HepG2 (cell line): ENCODE results near the gene GALNT18. TPM values are rescaled to one million over a fixed set of nuclear protein-coding genes. Genes with fewer than 3 reads are reported as not detected.

ENCODE experiments used
- ATAC-seq: fragments of 200-7000 bp; cut with Tn5 transposase; 3 replicates; pipeline ENCODE4 v1.9.1; 2020; ENCODE audit warnings: mild to moderate bottlenecking, moderate library complexity
- BruUV-seq: library from RNA; stranded (reverse); fragments of 400-500 nt; replicated peaks from 2 replicates; lab custom pipeline; 2021; lab: Mats Ljungman, UMichigan
- CTCF ChIA-PET: fragments of 300-600 bp; formaldehyde crosslinking; extraction: SDS; loops from one replicate; lab custom pipeline; 2021; ENCODE audit warnings: low total read pairs, inconsistent platforms, low intra/inter-chr PET ratio; lab: Yijun Ruan, JAX
- POLR2A ChIA-PET: fragments of 350-600 bp; sonication (Branson Sonifier 250); formaldehyde crosslinking; loops from one replicate; lab custom pipeline; 2020; ENCODE audit warnings: antibody characterized with exemption, inconsistent platforms; lab: Yijun Ruan, JAX
- DNase-seq: peaks from one replicate; pipeline ENCODE4 v3.0.0-alpha.2; 2015; ENCODE audit warnings: low spot score
- FAIRE-seq: peaks from 3 replicates; lab custom pipeline; 2011; peaks lifted over from hg19 to GRCh38; lab: Jason Lieb, UNC
- H2AFZ ChIP-seq: one replicate; pipeline ENCODE4 v1.6.1; 2011; ENCODE audit warnings: low read length, inconsistent platforms
- H3K27ac ChIP-seq: fragments of 300-600 bp; 3 replicates; pipeline ENCODE4 v1.8.0; 2011; ENCODE audit warnings: mixed run types, mild to moderate bottlenecking, mixed read lengths, low read length, inconsistent platforms; ENCODE audit not compliant: insufficient read depth; ENCODE audit errors: extremely low read length
- H3K27me3 ChIP-seq, 2 experiments: fragments of 200-600 bp in 1 of 2; 2 replicates in 1 of 2; 3 replicates in 1 of 2; pipeline versions ENCODE4 v1.6.0 to v1.8.0; 2011; ENCODE audit warnings: low read length in 2 of 2, mild to moderate bottlenecking in 2 of 2, moderate library complexity in 2 of 2, inconsistent platforms in 1 of 2; ENCODE audit not compliant: insufficient read depth in 2 of 2, control insufficient read depth in 1 of 2
- H3K36me3 ChIP-seq, 2 experiments: fragments of 200-600 bp in 1 of 2; replicated peaks in 1 of 2; 2 replicates in 1 of 2; 3 replicates in 1 of 2; pipeline versions ENCODE4 v1.5.1 to v1.8.0; 2011; ENCODE audit warnings: low read length in 2 of 2, inconsistent platforms in 1 of 2; ENCODE audit not compliant: insufficient read depth in 2 of 2, control insufficient read depth in 1 of 2
- H3K4me1 ChIP-seq: 2 replicates; pipeline ENCODE4 v1.5.1; 2012; ENCODE audit warnings: low read length, inconsistent platforms; ENCODE audit not compliant: insufficient read depth
- H3K4me2 ChIP-seq: 2 replicates; pipeline ENCODE4 v1.6.0; 2011; ENCODE audit warnings: low read depth, low read length, inconsistent platforms
- H3K4me3 ChIP-seq, 3 experiments: fragments of 200-600 bp in 1 of 3; sonication (generic), shearing (Covaris generic) in 1 of 3; replicated peaks in 1 of 3; 2 replicates each; pipeline ENCODE4 v1.5.1; 2011 to 2016; ENCODE audit warnings: low read length in 3 of 3, inconsistent platforms in 2 of 3, low read depth in 2 of 3, mild to moderate bottlenecking in 2 of 3, control low read depth in 1 of 3, mixed read lengths in 1 of 3; ENCODE audit not compliant: insufficient read depth in 1 of 3
- H3K79me2 ChIP-seq: one replicate; pipeline ENCODE4 v1.6.1; 2011; ENCODE audit warnings: low read length, inconsistent platforms; ENCODE audit not compliant: insufficient read depth
- H3K9ac ChIP-seq: 2 replicates; pipeline ENCODE4 v1.6.0; 2011; ENCODE audit warnings: mild to moderate bottlenecking, low read depth, low read length, inconsistent platforms; ENCODE audit not compliant: insufficient read depth
- H3K9me3 ChIP-seq: 2 replicates; pipeline ENCODE4 v1.5.1; 2012; ENCODE audit warnings: mild to moderate bottlenecking, low read length
- H4K20me1 ChIP-seq: 2 replicates; pipeline ENCODE4 v1.6.0; 2011; ENCODE audit warnings: inconsistent platforms, mild to moderate bottlenecking, low read length, moderate library complexity; ENCODE audit not compliant: insufficient read depth
- E2F5 ChIP-seq: sonication (generic); formaldehyde crosslinking; conservative IDR thresholded peaks from 2 replicates; pipeline ENCODE4 v1.4.0; 2020; ENCODE audit warnings: missing genetic modification reagents
- EP300 ChIP-seq, 3 experiments: sonication (generic) in 1 of 3; formaldehyde crosslinking in 1 of 3; IDR thresholded peaks; 2 replicates each; pipeline versions ENCODE4 v1.5.1 to v1.6.1; 2011 to 2020; ENCODE audit warnings: low read depth in 2 of 3, low read length in 2 of 3, borderline replicate concordance in 1 of 3, improper control_type of control experiment in 1 of 3, mild to moderate bottlenecking in 1 of 3, missing genetic modification reagents in 1 of 3, moderate library complexity in 1 of 3
- HIVEP1 ChIP-seq: sonication (generic); formaldehyde crosslinking; IDR thresholded peaks from 2 replicates; pipeline ENCODE4 v1.4.0; 2020; ENCODE audit warnings: mild to moderate bottlenecking, missing genetic modification reagents
- HOXA9 ChIP-seq: sonication (generic); formaldehyde crosslinking; IDR thresholded peaks from 2 replicates; pipeline ENCODE4 v1.8.1; 2022; ENCODE audit warnings: missing genetic modification reagents, mild to moderate bottlenecking, moderate library complexity, borderline replicate concordance
- ISL2 ChIP-seq: sonication (generic); formaldehyde crosslinking; IDR thresholded peaks from 2 replicates; pipeline ENCODE4 v1.5.0; 2020; ENCODE audit warnings: missing genetic modification reagents
- MBD4 ChIP-seq: IDR thresholded peaks from 2 replicates; pipeline ENCODE4 v1.6.1; 2012; ENCODE audit warnings: low read length, inconsistent platforms, borderline replicate concordance
- REST ChIP-seq, 2 experiments: IDR thresholded peaks; 2 replicates each; pipeline ENCODE4 v1.6.1; 2011 to 2012; ENCODE audit warnings: low read length in 2 of 2, borderline replicate concordance in 1 of 2, low read depth in 1 of 2, mild to moderate bottlenecking in 1 of 2, moderate library complexity in 1 of 2
- REXO4 ChIP-seq: sonication (generic); formaldehyde crosslinking; IDR thresholded peaks from 2 replicates; pipeline ENCODE4 v1.8.0; 2022; ENCODE audit warnings: missing genetic modification reagents, mild to moderate bottlenecking, borderline replicate concordance
- SP2 ChIP-seq: sonication (generic); formaldehyde crosslinking; IDR thresholded peaks from 2 replicates; pipeline ENCODE4 v1.5.1; 2020; ENCODE audit warnings: mild to moderate bottlenecking, missing genetic modification reagents
- USF2 ChIP-seq, 2 experiments: sonication (generic) in 1 of 2; formaldehyde crosslinking in 1 of 2; IDR thresholded peaks; 2 replicates each; pipeline versions ENCODE4 v1.5.1 to v1.6.1; 2011 to 2020; ENCODE audit warnings: borderline replicate concordance in 1 of 2, low read depth in 1 of 2, low read length in 1 of 2, mild to moderate bottlenecking in 1 of 2, missing genetic modification reagents in 1 of 2, moderate library complexity in 1 of 2
- ZNF136 ChIP-seq: sonication (generic); formaldehyde crosslinking; IDR thresholded peaks from 2 replicates; pipeline ENCODE4 v1.8.1; 2022; ENCODE audit warnings: low read depth, mild to moderate bottlenecking, moderate library complexity, missing genetic modification reagents
- ZNF446 ChIP-seq: sonication (generic); formaldehyde crosslinking; IDR thresholded peaks from 2 replicates; pipeline ENCODE4 v1.5.0; 2020; ENCODE audit warnings: mild to moderate bottlenecking, missing genetic modification reagents
- ZNF451 ChIP-seq: sonication (generic); formaldehyde crosslinking; IDR thresholded peaks from 2 replicates; pipeline ENCODE4 v1.5.0; 2020; ENCODE audit warnings: mild to moderate bottlenecking, missing genetic modification reagents
- ZNF501 ChIP-seq: sonication (generic); formaldehyde crosslinking; IDR thresholded peaks from 2 replicates; pipeline ENCODE4 v1.5.1; 2020; ENCODE audit warnings: mild to moderate bottlenecking, moderate library complexity, missing genetic modification reagents
- ZNF530 ChIP-seq: sonication (generic); formaldehyde crosslinking; IDR thresholded peaks from 2 replicates; pipeline ENCODE4 v1.5.0; 2020; ENCODE audit warnings: low read depth, mild to moderate bottlenecking, missing genetic modification reagents
- ZNF580 ChIP-seq: IDR thresholded peaks from 2 replicates; pipeline ENCODE4 v1.6.1; 2016; ENCODE audit warnings: low read depth, borderline replicate concordance
- ZNF709 ChIP-seq: sonication (generic); formaldehyde crosslinking; IDR thresholded peaks from 2 replicates; pipeline ENCODE4 v1.5.0; 2020; ENCODE audit warnings: mild to moderate bottlenecking, missing genetic modification reagents
- WGBS: methylation state at CpG from one replicate; pipeline ENCODE4 v1.1.6; 2017; ENCODE audit warnings: low lambda C conversion rate; 5-methylcytosine and 5-hydroxymethylcytosine counted together
- in situ Hi-C: cut with HindIII; loops from 2 replicates; pipeline ENCODE4 v1.10.0; 2017; ENCODE audit warnings: low pct_unique_long_range_greater_than_20kb; ENCODE audit not compliant: extremely low pct_ligation_motif_present
- intact Hi-C: fragments of 100-400 bp; cut with micrococcal nuclease; formaldehyde crosslinking; loops from one replicate; pipeline ENCODE4 v1.10.0; 2022; ENCODE audit not compliant: unreplicated experiment
- polyA plus RNA-seq, 8 experiments: library from polyadenylated mRNA; depleted of rRNA in 3 of 8; stranded (reverse) in 7 of 8; unstranded in 1 of 8; fragments of >200 nt; fragmentation: Illumina TruSeq in 4 of 8; extraction: Trizol in 4 of 8; gene quantifications; 2 replicates each; pipeline versions ENCODE4 v1.2.1 to v1.2.3, GENCODE V29; 2011 to 2016; ENCODE audit warnings: low read depth in 4 of 8, missing spikeins in 1 of 8, mixed read lengths in 1 of 8; ENCODE audit not compliant: insufficient read depth in 1 of 8
- total RNA-seq, 5 experiments: library from RNA; depleted of rRNA; stranded (reverse); fragments of >200 nt; fragmentation: Illumina TruSeq; extraction: Trizol; gene quantifications; 2 replicates each; pipeline ENCODE4 v1.2.3, GENCODE V29; 2016; ENCODE audit warnings: low read depth in 1 of 5

GALNT18 gene
- total and polyA plus RNA-seq, 2 of the 13 experiments (the other 11 are each of a cell fraction or from before 2014, with no cell fraction given): 0.11 TPM; not detected in 1

- no peak for FAIRE-seq
- POLR2A ChIA-PET: no interaction called here
These were observed 391.7 kb downstream of the GALNT18 start for GRCh38 chr11:11230087-11230486.

More at GRCh38 chr11:11230087-11230486, 391.7 kb downstream of the GALNT18 start:
- Histone ChIP-seq H3K27ac (no peak overlapping the region), H2AFZ (no peak overlapping the region), H3K4me3 (no peak overlapping the region), H3K9me3 (no peaks in the 10 kb centered on the region), H3K27me3 (no peaks in the 10 kb centered on the region; a peak in 1 of 5 replicates), H3K79me2 (no peaks in the 10 kb centered on the region), H4K20me1 (no peaks in the 10 kb centered on the region), H3K36me3 (no peaks in the 10 kb centered on the region), H3K9ac (no peak overlapping the region), H3K4me1 (no peaks in the 10 kb centered on the region), H3K4me2 (no peak overlapping the region)
- WGBS: no CpG with 5 or more reads among the region's 1 CpG
- in situ Hi-C loops: no loop called here
- CTCF ChIA-PET: no interaction called here
- no peak for DNase-seq
- intact Hi-C loops: no loop called here
- no peak for TF ChIP-seq ZNF136 (CRISPR knock-in tag)
- TF ChIP-seq ZNF580: no peak
- no peak for TF ChIP-seq MBD4
- no peak for TF ChIP-seq ZNF446 (CRISPR knock-in tag)
- no peak for TF ChIP-seq ZNF709 (CRISPR knock-in tag)
- TF ChIP-seq EP300 (IDR thresholded peaks at IDR 0.05; ENCODE audit: low read depth in 2 of 2, low read length in 2 of 2): no peak
- no peak for TF ChIP-seq EP300 (CRISPR knock-in tag; IDR thresholded peaks at IDR 0.05; ENCODE audit: borderline replicate concordance)
- TF ChIP-seq ZNF530 (CRISPR knock-in tag): no peak
- TF ChIP-seq ISL2 (CRISPR knock-in tag): no peak
- no peak for TF ChIP-seq E2F5 (CRISPR knock-in tag)
- TF ChIP-seq SP2: no peak
- TF ChIP-seq USF2 (IDR thresholded peaks at IDR 0.05; ENCODE audit: low read depth, low read length): no peak
- TF ChIP-seq USF2 (CRISPR knock-in tag; IDR thresholded peaks at IDR 0.05; ENCODE audit: borderline replicate concordance): no peak
- no peak for TF ChIP-seq ZNF451
- TF ChIP-seq REST (IDR thresholded peaks at IDR 0.05; ENCODE audit: borderline replicate concordance in 1 of 2, low read depth in 1 of 2, low read length in 2 of 2): no peak
- TF ChIP-seq REXO4 (CRISPR knock-in tag): no peak
- no peak for TF ChIP-seq ZNF501 (CRISPR knock-in tag)
- TF ChIP-seq HOXA9: no peak
- TF ChIP-seq HIVEP1 (CRISPR knock-in tag): no peak
- ATAC-seq: no peak
- BruUV-seq: no TSS peak
